GM10248 (cell line): ENCODE results near the gene GLIS1.

Experiments
- CTCF ChIA-PET: fragments of 300-600 bp; sonication (Branson Sonifier 250); formaldehyde crosslinking; extraction: SDS; loops from one replicate; lab custom pipeline; 2021; ENCODE audit warnings: antibody characterized with exemption; lab: Yijun Ruan, JAX
- POLR2A ChIA-PET: fragments of 350-650 bp; sonication (Branson Sonifier 250); formaldehyde crosslinking; extraction: SDS; loops from one replicate; lab custom pipeline; 2020; ENCODE audit warnings: antibody characterized with exemption; lab: Yijun Ruan, JAX
- DNase-seq: peaks from one replicate; pipeline ENCODE4 v3.0.0; 2012; ENCODE audit errors: extremely low spot score
- CTCF ChIP-seq: IDR thresholded peaks from 2 replicates; pipeline ENCODE4 v1.5.1; 2012; ENCODE audit warnings: mild to moderate bottlenecking, low read depth; ENCODE audit errors: extremely low read depth, missing control alignments, control extremely low read depth

GLIS1 gene

GRCh38 chr1:53572065-53572814 is 166.7 kb downstream of the GLIS1 start:
- DNase-seq: no peak
- POLR2A ChIA-PET: no interaction called here
- TF ChIP-seq CTCF: no peak
- CTCF ChIA-PET: interaction anchor here (0.8 to 1.4 kb wide), 3 partner anchors 9 to 36 kb away, joined by 3 read pairs; no protein-coding TSS in a partner anchor

DNA sequence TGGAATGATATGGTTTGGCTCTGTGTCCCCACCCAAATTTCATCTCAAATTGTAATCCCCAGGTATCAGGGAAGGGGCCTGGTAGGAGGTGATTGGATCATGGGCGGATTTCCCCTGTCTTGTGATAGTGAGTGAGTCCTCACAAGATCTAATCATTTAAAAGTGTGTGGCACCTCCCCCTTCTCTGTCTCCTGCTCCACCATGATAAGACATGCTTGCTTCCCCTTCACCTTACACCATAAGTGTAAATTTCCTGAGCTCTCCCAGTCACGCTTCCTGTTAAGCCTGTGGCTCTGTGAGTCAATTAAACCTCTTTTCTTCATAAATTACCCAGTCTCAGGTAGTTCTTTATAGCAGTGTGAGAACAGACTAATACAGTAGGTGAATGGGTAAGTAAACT is 170.4 kb downstream of the GLIS1 start:
- no peak for DNase-seq
- CTCF ChIA-PET: no interaction called here

GRCh38 chr1:53567851-53568250 is 171.1 kb downstream of the GLIS1 start:
- TF ChIP-seq CTCF: no peak
- ChIA-PET POLR2A (no interaction called here), CTCF (no interaction called here)
- DNase-seq: no peak

More for the DNA sequence above, 170.4 kb downstream of the GLIS1 start:
- no peak for TF ChIP-seq CTCF
- POLR2A ChIA-PET: no interaction called here

GRCh38 chr1:53567450-53567849 is 171.5 kb downstream of the GLIS1 start:
- no peak for DNase-seq
- CTCF ChIA-PET: no interaction called here
- no peak for TF ChIP-seq CTCF
- POLR2A ChIA-PET: no interaction called here

- no peak for TF ChIP-seq CTCF
- no peak for DNase-seq
- CTCF ChIA-PET: interaction anchor here (0.9 kb wide), 1 partner anchor 9 kb away, joined by 3 read pairs; no protein-coding TSS in a partner anchor
- POLR2A ChIA-PET: no interaction called here
Measured at GRCh38 chr1:53563611-53564010, 175.4 kb downstream of the GLIS1 start.

- ChIA-PET CTCF (interaction anchor here (0.9 kb wide), 1 partner anchor 10 kb away, joined by 3 read pairs; no protein-coding TSS in a partner anchor), POLR2A (no interaction called here)
- no peak for TF ChIP-seq CTCF
- DNase-seq: no peak
Measured at GRCh38 chr1:53562981-53563379, 176.0 kb downstream of the GLIS1 start.
